ENCODE results near the gene CD8B.

CD8B gene

GRCh38 chr2:86806059-86806857 is 55.4 kb downstream of the CD8B start:
- in situ Hi-C loops (cut with HindIII; ENCODE audit: low sequenced_read_pairs), result no loop called here

GRCh38 chr2:86800856-86801567 is 60.7 kb downstream of the CD8B start:
- in situ Hi-C loops (cut with HindIII; ENCODE audit: low sequenced_read_pairs), result no loop called here

- in situ Hi-C loops (cut with HindIII; ENCODE audit: low sequenced_read_pairs), result no loop called here
Observed at GRCh38 chr2:86794861-86795260, 66.8 kb downstream of the CD8B start.

GRCh38 chr2:86793752-86794151 is 67.9 kb downstream of the CD8B start:
- in situ Hi-C loops (cut with HindIII; ENCODE audit: low sequenced_read_pairs), result no loop called here

GRCh38 chr2:86791573-86791972 is 70.1 kb downstream of the CD8B start:
- in situ Hi-C loops (cut with HindIII; ENCODE audit: low sequenced_read_pairs), result no loop called here

- in situ Hi-C loops (cut with HindIII; ENCODE audit: low sequenced_read_pairs), result no loop called here
Observed at GRCh38 chr2:86790676-86791572, 70.8 kb downstream of the CD8B start, which contains the start of gene CD8A. Gene CD8A (minus strand): TSS chr2:86790913. CDS start chr2:86790825, 88 bp downstream.

- in situ Hi-C loops (cut with HindIII; ENCODE audit: low sequenced_read_pairs), result no loop called here
Observed at GRCh38 chr2:86790134-86790675, 71.5 kb downstream of the CD8B start.

- in situ Hi-C loops (cut with HindIII; ENCODE audit: low sequenced_read_pairs), result no loop called here
Observed at GRCh38 chr2:86789687-86790133, 72.0 kb downstream of the CD8B start.

- in situ Hi-C loops (cut with HindIII; ENCODE audit: low sequenced_read_pairs), result no loop called here
Observed at GRCh38 chr2:86788881-86789686, 72.6 kb downstream of the CD8B start.

- in situ Hi-C loops (cut with HindIII; ENCODE audit: low sequenced_read_pairs), result no loop called here
Observed at GRCh38 chr2:86788165-86788564, 73.5 kb downstream of the CD8B start.

GRCh38 chr2:86787736-86788135 is 74.0 kb downstream of the CD8B start:
- in situ Hi-C loops (cut with HindIII; ENCODE audit: low sequenced_read_pairs), result no loop called here

GRCh38 chr2:86786001-86786536 is 75.6 kb downstream of the CD8B start:
- in situ Hi-C loops (cut with HindIII; ENCODE audit: low sequenced_read_pairs), result no loop called here

- in situ Hi-C loops (cut with HindIII; ENCODE audit: low sequenced_read_pairs), result no loop called here
Observed at GRCh38 chr2:86785456-86785855, 76.2 kb downstream of the CD8B start.

- in situ Hi-C loops (cut with HindIII; ENCODE audit: low sequenced_read_pairs), result no loop called here
Observed at GRCh38 chr2:86783615-86784339, 77.9 kb downstream of the CD8B start.

GRCh38 chr2:86782748-86783147 is 78.9 kb downstream of the CD8B start:
- in situ Hi-C loops (cut with HindIII; ENCODE audit: low sequenced_read_pairs), result no loop called here

- in situ Hi-C loops (cut with HindIII; ENCODE audit: low sequenced_read_pairs), result no loop called here
Observed at GRCh38 chr2:86781363-86781762, 80.3 kb downstream of the CD8B start.

- in situ Hi-C loops (cut with HindIII; ENCODE audit: low sequenced_read_pairs), result no loop called here
Observed at GRCh38 chr2:86779971-86780370, 81.7 kb downstream of the CD8B start.

GRCh38 chr2:86778957-86779356 is 82.7 kb downstream of the CD8B start:
- in situ Hi-C loops (cut with HindIII; ENCODE audit: low sequenced_read_pairs), result no loop called here

GRCh38 chr2:86776532-86776931 is 85.2 kb downstream of the CD8B start:
- in situ Hi-C loops (cut with HindIII; ENCODE audit: low sequenced_read_pairs), result no loop called here
